ENCODE results near the gene ACSL1.

Gene ACSL1

DNA sequence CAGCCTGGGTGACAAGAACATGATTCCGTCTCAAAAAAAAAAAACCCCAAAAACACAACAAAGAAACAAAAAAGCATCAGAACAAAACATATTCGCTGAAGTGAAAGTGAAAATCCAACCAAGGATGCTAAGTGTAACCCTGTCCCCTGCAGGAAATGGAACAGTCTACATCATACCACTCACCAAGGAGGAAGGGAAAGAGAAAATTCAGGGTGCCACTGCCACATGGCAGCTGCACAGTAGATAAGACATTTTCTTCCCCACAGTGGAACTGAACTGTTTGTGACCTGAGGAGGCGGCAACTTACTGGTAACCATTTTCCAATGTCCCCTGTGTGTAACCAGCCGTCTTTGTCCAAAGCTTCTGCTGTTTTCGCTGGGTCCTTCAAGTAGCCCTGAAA, 63.7 kb downstream of the ACSL1 start:
- no peak for DNase-seq (ENCODE audit: low spot score)
- H3K27ac ChIP-seq: no peak overlapping the region
- TF ChIP-seq, protein P1, sequence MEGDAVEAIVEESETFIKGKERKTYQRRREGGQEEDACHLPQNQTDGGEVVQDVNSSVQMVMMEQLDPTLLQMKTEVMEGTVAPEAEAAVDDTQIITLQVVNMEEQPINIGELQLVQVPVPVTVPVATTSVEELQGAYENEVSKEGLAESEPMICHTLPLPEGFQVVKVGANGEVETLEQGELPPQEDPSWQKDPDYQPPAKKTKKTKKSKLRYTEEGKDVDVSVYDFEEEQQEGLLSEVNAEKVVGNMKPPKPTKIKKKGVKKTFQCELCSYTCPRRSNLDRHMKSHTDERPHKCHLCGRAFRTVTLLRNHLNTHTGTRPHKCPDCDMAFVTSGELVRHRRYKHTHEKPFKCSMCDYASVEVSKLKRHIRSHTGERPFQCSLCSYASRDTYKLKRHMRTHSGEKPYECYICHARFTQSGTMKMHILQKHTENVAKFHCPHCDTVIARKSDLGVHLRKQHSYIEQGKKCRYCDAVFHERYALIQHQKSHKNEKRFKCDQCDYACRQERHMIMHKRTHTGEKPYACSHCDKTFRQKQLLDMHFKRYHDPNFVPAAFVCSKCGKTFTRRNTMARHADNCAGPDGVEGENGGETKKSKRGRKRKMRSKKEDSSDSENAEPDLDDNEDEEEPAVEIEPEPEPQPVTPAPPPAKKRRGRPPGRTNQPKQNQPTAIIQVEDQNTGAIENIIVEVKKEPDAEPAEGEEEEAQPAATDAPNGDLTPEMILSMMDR (IDR thresholded peaks at IDR 0.05): no peak
- no peak overlapping the region for H3K4me3 ChIP-seq

DNA sequence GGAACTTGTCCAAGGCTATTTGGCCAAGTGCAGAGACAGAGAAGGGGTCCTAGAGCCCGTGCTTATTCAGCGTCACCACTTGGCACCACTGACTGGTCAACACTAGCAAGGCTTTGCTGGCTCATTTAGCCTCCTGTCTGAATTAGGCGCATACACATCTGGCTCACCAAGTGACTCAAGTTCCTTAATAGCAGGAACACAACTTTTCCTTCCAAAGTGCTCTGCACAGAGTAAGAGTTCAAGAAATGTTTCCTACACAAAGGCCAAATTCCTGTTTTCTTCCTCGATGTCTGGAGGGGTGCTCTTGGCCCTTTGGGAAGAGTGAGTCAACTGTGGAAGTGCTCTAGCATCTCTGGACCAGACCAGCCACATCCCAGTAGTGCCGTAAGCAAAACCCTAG, 65.1 kb downstream of the ACSL1 start:
- no peak for DNase-seq (ENCODE audit: low spot score)
- Histone ChIP-seq H3K27ac (peak overlapping the region in 1 of 2 donors; percentile 2), H3K4me3 (no peak overlapping the region)
- TF ChIP-seq, protein P1 (IDR thresholded peaks at IDR 0.05): no peak

DNA sequence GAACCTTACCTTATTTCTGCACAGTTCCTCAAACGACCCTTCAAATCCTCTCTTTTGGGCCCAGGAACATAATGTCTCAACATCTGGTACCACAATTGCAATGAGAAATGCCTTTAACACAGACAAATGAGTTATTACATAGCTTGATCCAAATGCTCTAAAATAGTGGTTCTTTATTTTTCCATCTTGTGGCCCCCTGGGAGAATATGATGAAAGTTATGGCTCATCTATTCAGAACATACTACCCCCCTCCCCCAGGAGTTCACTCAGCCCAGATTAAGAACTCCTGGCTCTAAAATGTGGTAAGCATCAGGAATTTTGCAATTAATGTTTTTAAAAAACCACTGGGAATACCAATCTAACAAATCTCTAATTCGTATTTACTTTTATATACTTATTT, 68.0 kb downstream of the ACSL1 start:
- Histone ChIP-seq H3K4me3 (no peak overlapping the region), H3K27ac (peak overlapping the region in 1 of 2 donors; percentile 24)
- no peak for DNase-seq (ENCODE audit: low spot score)
- TF ChIP-seq, protein P1 (IDR thresholded peaks at IDR 0.05): no peak

DNA sequence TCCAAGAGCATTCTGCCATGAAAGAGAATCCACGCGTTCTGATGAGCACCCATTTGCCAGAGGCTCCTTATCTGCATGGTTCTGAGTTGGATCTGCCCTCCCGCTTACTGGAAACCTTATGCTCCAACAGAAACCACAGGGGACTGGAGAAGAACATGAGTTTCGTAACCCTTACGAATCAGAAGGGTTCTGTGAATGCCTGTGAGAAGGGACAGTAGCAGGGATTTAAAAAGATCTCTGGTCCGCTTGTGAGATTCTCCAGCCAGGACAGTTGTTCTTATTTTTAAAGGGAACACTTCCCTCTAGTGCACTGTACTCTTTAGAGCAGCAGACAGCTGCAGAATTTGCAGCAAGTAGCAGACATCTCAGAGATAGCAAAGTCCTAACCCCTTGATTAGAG, 69.4 kb downstream of the ACSL1 start:
- no peak for DNase-seq (ENCODE audit: low spot score)
- TF ChIP-seq, protein P1 (IDR thresholded peaks at IDR 0.05): no peak
- H3K27ac ChIP-seq: peak overlapping the region in 1 of 2 donors; percentile 24
- no peak overlapping the region for H3K4me3 ChIP-seq

DNA sequence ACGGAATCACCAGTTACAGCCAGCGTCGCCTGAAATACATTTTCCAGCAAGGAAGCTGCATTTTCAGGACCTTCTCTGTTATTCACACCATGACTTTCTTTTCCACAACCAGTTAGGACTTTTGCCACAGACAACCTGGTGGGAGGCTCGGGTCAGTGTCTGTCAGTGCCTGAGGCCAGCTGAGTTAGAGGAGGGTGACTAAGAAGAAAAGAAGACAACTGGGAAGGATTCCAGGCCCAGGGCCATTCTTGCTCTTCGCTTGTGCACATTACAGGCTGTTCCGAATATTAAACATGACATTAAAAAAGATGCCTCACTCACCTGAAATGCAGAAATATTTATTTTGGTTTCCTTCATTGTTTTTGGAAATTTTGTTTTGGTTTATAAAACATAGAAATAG, 70.5 kb downstream of the ACSL1 start:
- no peak for DNase-seq (ENCODE audit: low spot score)
- TF ChIP-seq, protein P1 (IDR thresholded peaks at IDR 0.05): no peak
- no peak overlapping the region for H3K27ac ChIP-seq
- H3K4me3 ChIP-seq: no peak overlapping the region

DNA sequence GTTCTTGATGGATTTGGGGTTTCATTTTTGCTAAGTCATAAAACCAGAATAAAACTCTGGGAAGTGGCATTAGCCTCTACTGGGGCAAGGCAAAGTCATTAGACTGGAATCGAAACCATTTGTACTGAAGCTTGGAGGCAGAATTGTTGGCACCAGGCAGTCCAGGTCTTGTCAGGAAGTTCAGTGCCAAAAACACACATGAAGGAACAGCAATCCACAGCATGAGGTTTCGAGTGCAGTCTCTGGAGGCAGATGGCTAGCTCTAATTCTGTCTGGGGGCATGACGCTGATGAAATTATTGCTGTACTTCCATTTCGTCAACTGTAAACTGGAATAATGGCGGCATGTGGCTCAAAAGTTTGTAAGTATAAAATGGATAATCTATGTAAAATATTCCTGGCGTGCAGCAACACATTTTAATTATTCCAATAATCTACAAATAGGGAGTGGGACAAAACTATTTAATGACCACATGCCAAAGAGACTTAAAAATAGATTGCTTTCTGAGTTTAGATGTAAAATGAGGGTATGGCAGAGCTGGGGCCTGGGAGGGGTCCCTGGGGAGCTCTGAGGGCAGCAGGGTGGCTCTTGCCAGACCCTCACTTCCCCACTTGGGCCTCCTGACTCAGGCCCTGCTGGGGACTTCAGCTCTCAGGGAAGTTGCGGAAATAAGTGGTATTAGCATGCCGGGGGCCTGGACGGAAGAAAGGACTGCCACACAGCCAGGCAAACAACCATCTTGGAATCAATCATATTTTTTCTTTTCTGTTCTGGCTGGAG, 73.1 kb downstream of the ACSL1 start:
- no peak for DNase-seq (ENCODE audit: low spot score)
- TF ChIP-seq, protein P1 (IDR thresholded peaks at IDR 0.05): no peak
- Histone ChIP-seq H3K27ac (no peak overlapping the region), H3K4me3 (no peak overlapping the region)

GRCh38 chr4:184751585-184751956, 74.2 kb downstream of the ACSL1 start:
- DNase-seq (ENCODE audit: low spot score): no peak
- TF ChIP-seq, protein P1 (IDR thresholded peaks at IDR 0.05): no peak
- H3K4me3 ChIP-seq: no peak overlapping the region
- H3K27ac ChIP-seq: no peak overlapping the region
